Smooth muscle cell (in vitro differentiated cells): ENCODE measurements around the gene CHPT1. TPM values are rescaled to one million over a fixed set of nuclear protein-coding genes. Genes with fewer than 3 reads are reported as not detected.

Source experiments
- DNase-seq: peaks from one replicate; lab custom pipeline; 2025; ENCODE audit not compliant: unreplicated experiment; lab: John Stamatoyannopoulos, UW
- H2AFZ ChIP-seq: fragments of 200-600 bp; sonication (generic); 2 replicates; pipeline ENCODE4 v1.6.0; 2016; ENCODE audit warnings: antibody characterized with exemption, low read depth, mild to moderate bottlenecking
- H3F3A ChIP-seq: fragments of 200-600 bp; sonication (generic); 2 replicates; pipeline ENCODE4 v1.6.0; 2017; ENCODE audit warnings: antibody characterized with exemption, low read depth
- H3K27ac ChIP-seq: fragments of 200-600 bp; sonication (generic); 2 replicates; pipeline ENCODE4 v1.5.1; 2016; ENCODE audit warnings: low read depth, mild to moderate bottlenecking
- H3K27me3 ChIP-seq: fragments of 200-600 bp; sonication (generic); 2 replicates; pipeline ENCODE4 v1.6.1; 2016; ENCODE audit warnings: low read depth, mild to moderate bottlenecking
- H3K36me3 ChIP-seq: fragments of 200-600 bp; sonication (generic); 2 replicates; pipeline ENCODE4 v1.5.1; 2016; ENCODE audit warnings: low read depth
- H3K4me1 ChIP-seq: fragments of 200-600 bp; sonication (generic); 2 replicates; pipeline ENCODE4 v1.5.1; 2016; ENCODE audit warnings: low read depth
- H3K4me2 ChIP-seq: fragments of 200-600 bp; sonication (generic); 2 replicates; pipeline ENCODE4 v1.6.0; 2016; ENCODE audit warnings: mild to moderate bottlenecking
- H3K4me3 ChIP-seq: fragments of 200-600 bp; sonication (generic); 2 replicates; pipeline ENCODE4 v1.5.1; 2016; ENCODE audit warnings: mild to moderate bottlenecking
- H3K79me2 ChIP-seq: fragments of 200-600 bp; sonication (generic); 2 replicates; pipeline ENCODE4 v1.6.0; 2016; ENCODE audit warnings: low read depth, mild to moderate bottlenecking
- H3K9ac ChIP-seq: fragments of 200-600 bp; sonication (generic); 2 replicates; pipeline ENCODE4 v1.6.0; 2016; ENCODE audit warnings: low read depth
- H3K9me3 ChIP-seq: fragments of 200-600 bp; sonication (generic); replicated peaks from 2 replicates; pipeline ENCODE4 v1.5.1; 2016; ENCODE audit warnings: low read depth
- H4K20me1 ChIP-seq: fragments of 200-600 bp; sonication (generic); 2 replicates; pipeline ENCODE4 v1.6.0; 2016; ENCODE audit warnings: low read depth
- CTCF ChIP-seq: fragments of 200-600 bp; sonication (generic); IDR thresholded peaks from 2 replicates; pipeline ENCODE4 v1.5.1; 2017; ENCODE audit warnings: borderline replicate concordance, mild to moderate bottlenecking, antibody characterized with exemption; ENCODE audit not compliant: insufficient read depth, poor library complexity, severe bottlenecking
- WGBS: methylation state at CpG from one replicate; pipeline ENCODE4 v1.1.7; 2016; ENCODE audit warnings: low lambda C conversion rate; 5-methylcytosine and 5-hydroxymethylcytosine counted together
- polyA plus RNA-seq: library from polyadenylated mRNA; unstranded; fragments of >200 nt; fragmentation: Nextera tagmentation; extraction: Ambion mirVana; gene quantifications from 2 replicates; pipeline ENCODE4 v1.2.1, GENCODE V29; 2016
- total RNA-seq: library from RNA; depleted of rRNA; stranded (reverse); fragments of >200 nt; gene quantifications from 2 replicates; pipeline ENCODE4 v1.2.3, GENCODE V29; 2014

The CHPT1 gene
- total and polyA plus RNA-seq, 2 experiments from 2014 or later = 21.7 to 40.5 TPM

GRCh38 chr12:101710288-101710687, 12.8 kb downstream of the CHPT1 start:
- Histone ChIP-seq H3K4me1 (no peaks in the 10 kb centered on the region), H3K4me3 (no peak overlapping the region), H3K4me2 (no peak overlapping the region), H3K9me3 (no peaks in the 10 kb centered on the region), H3F3A (no peaks in the 10 kb centered on the region), H3K27me3 (no peaks in the 10 kb centered on the region), H3K9ac (no peak overlapping the region), H3K79me2 (peaks cover 11% of the 10 kb centered on the region), H3K27ac (no peak overlapping the region), H3K36me3 (no peaks in the 10 kb centered on the region), H4K20me1 (peaks cover 50% of the 10 kb centered on the region), H2AFZ (no peak overlapping the region)
- TF ChIP-seq CTCF = no peak
- no peak for DNase-seq
- 95% methylated on average over 4 of the region's 4 CpGs for WGBS

GRCh38 chr12:101713059-101713682, 15.7 kb downstream of the CHPT1 start:
- no peak overlapping the region for H2AFZ ChIP-seq

GRCh38 chr12:101713930-101714329, 16.5 kb downstream of the CHPT1 start:
- no peak for TF ChIP-seq CTCF
- WGBS = 88% methylated on average over 2 of the region's 2 CpGs
- no peak for DNase-seq
- no peaks in the 10 kb centered on the region for H3K36me3 ChIP-seq
- H3K9ac ChIP-seq = no peak overlapping the region
- no peaks in the 10 kb centered on the region for H3F3A ChIP-seq
- H3K79me2 ChIP-seq = no peaks in the 10 kb centered on the region
- no peaks in the 10 kb centered on the region for H3K4me1 ChIP-seq
- no peaks in the 10 kb centered on the region for H3K9me3 ChIP-seq
- no peaks in the 10 kb centered on the region for H3K27me3 ChIP-seq
- H4K20me1 ChIP-seq = peaks cover 28% of the 10 kb centered on the region
- H3K4me2 ChIP-seq = no peak overlapping the region
- no peak overlapping the region for H2AFZ ChIP-seq
- H3K4me3 ChIP-seq = no peak overlapping the region
- no peak overlapping the region for H3K27ac ChIP-seq

More at GRCh38 chr12:101713059-101713682, 15.7 kb downstream of the CHPT1 start:
- Histone ChIP-seq H3K27me3 (no peaks in the 10 kb centered on the region), H3F3A (no peaks in the 10 kb centered on the region), H3K79me2 (peaks cover 4% of the 10 kb centered on the region), H3K9me3 (no peaks in the 10 kb centered on the region), H3K4me1 (no peaks in the 10 kb centered on the region), H3K36me3 (no peaks in the 10 kb centered on the region), H3K4me3 (no peak overlapping the region), H4K20me1 (peaks cover 33% of the 10 kb centered on the region), H3K4me2 (no peak overlapping the region), H3K9ac (no peak overlapping the region), H3K27ac (no peak overlapping the region)
- no peak for TF ChIP-seq CTCF
- 65% methylated on average over 5 of the region's 5 CpGs for WGBS
- no peak for DNase-seq

- Histone ChIP-seq H3K36me3 (no peaks in the 10 kb centered on the region), H3K9ac (no peak overlapping the region), H3K27ac (no peak overlapping the region), H3F3A (no peaks in the 10 kb centered on the region), H3K4me1 (no peaks in the 10 kb centered on the region), H2AFZ (no peak overlapping the region), H3K27me3 (no peaks in the 10 kb centered on the region), H3K4me3 (no peak overlapping the region), H3K79me2 (no peaks in the 10 kb centered on the region), H3K9me3 (no peaks in the 10 kb centered on the region), H3K4me2 (no peak overlapping the region), H4K20me1 (peaks cover 27% of the 10 kb centered on the region)
- TF ChIP-seq CTCF = no peak
- no peak for DNase-seq
- WGBS = 99% methylated on average over 3 of the region's 3 CpGs
Observed at GRCh38 chr12:101714877-101715444, 17.5 kb downstream of the CHPT1 start.
